Esophagus squamous epithelium (tissue), 5 donors: Measurements from ENCODE around the gene TNIK. TPM values are rescaled to one million over a fixed set of nuclear protein-coding genes. Genes with fewer than 3 reads are reported as not detected.
A peak's percentile ranks its signal among the peaks of the same experiment; 100 is the strongest.
"Not testable (repeated sequence)": the region's sequence is repeated elsewhere in the genome, so short reads cannot be mapped to it uniquely, and the experiment has no call there.

Source experiments
- DNase-seq: peaks from one replicate; lab custom pipeline; 2025; lab: John Stamatoyannopoulos, UW
- H3K27ac ChIP-seq, 4 donors: fragments of 200-600 bp; sonication (generic); one replicate each; pipeline ENCODE4 v1.5.1; 2016 to 2019; ENCODE audit warnings: mild to moderate bottlenecking in 1 of 4
- H3K27me3 ChIP-seq, 4 donors: fragments of 200-600 bp; sonication (generic); 1 replicate in 3 of 4; 2 replicates in 1 of 4; pipeline versions ENCODE4 v1.5.1 to v1.6.0; 2017 to 2021; ENCODE audit warnings: antibody characterized with exemption in 1 of 4
- H3K36me3 ChIP-seq, 3 donors: fragments of 200-600 bp; sonication (generic); one replicate each; pipeline ENCODE4 v1.5.1; 2016 to 2019
- H3K4me1 ChIP-seq, 3 donors: fragments of 200-600 bp; sonication (generic); one replicate each; pipeline ENCODE4 v1.5.1; 2017 to 2019
- H3K4me3 ChIP-seq, 4 donors: fragments of 200-600 bp; sonication (generic); 1 replicate in 3 of 4; 2 replicates in 1 of 4; pipeline ENCODE4 v1.5.1; 2016 to 2019; ENCODE audit warnings: mild to moderate bottlenecking in 2 of 4, moderate library complexity in 1 of 4
- H3K9me3 ChIP-seq, 3 donors: fragments of 200-600 bp; sonication (generic); one replicate each; pipeline ENCODE4 v1.5.1; 2016 to 2019
- POLR2A ChIP-seq, 4 donors: fragments of 450-650 bp; IDR thresholded peaks; one replicate each; pipeline ENCODE4 v1.6.1; 2017; ENCODE audit warnings: antibody characterized with exemption in 4 of 4, mild to moderate bottlenecking in 4 of 4, moderate library complexity in 3 of 4
- WGBS, 2 donors: methylation state at CpG; one replicate each; pipeline ENCODE4 v1.1.5; 2018; 5-methylcytosine and 5-hydroxymethylcytosine counted together
- intact Hi-C: fragments of 100-400 bp; cut with DNase I; formaldehyde crosslinking; loops from one replicate; pipeline ENCODE4 v1.15.0; 2022
- total RNA-seq, 4 donors: library from RNA; depleted of rRNA; stranded (reverse); fragments of >200 nt; gene quantifications; one replicate each; pipeline ENCODE4 v1.1.0, GENCODE V29; 2016
- TF ChIP-seq, protein P1 (sequence below), 6 experiments: fragments of 450-650 bp in 4 of 6; fragments of 200-600 bp in 2 of 6; sonication (generic) in 2 of 6; IDR thresholded peaks; one replicate each; pipeline ENCODE4 v1.5.1; 2016 to 2019; ENCODE audit warnings: antibody characterized with exemption in 6 of 6, mild to moderate bottlenecking in 4 of 6, moderate library complexity in 4 of 6
- donor health status: DM: yes; HTN: yes; CAD: no.

Gene TNIK
- total RNA-seq, 4 donors from 2014 or later, result 2.2 to 11.6 (median 4.7) TPM

DNA sequence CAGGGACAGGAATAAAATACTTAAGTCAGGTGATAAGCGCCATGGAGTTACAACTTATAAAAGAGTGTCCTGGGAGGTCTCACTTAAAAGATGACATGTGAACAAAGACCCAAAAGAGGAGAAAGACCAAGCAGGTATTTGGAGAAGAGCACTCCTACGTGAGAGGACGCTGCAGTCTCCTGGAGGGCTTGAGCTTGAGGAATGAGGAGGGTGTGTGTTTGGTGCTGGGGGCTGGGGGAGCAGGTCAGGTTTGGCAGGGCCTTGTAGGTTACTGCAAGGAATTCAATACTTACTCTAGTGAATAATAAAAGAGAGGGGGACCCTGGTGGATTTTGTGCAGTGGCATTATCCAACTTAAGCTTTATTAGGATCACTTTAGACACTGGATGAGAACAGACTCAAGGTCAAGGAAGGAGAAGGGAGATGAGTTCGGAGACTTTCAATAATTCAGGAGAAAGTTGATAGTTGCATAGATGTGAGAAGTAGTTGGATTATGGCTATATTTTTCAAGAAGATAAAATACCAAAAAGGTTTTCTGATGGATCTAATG lies 32.4 kb downstream of the TNIK start:
- 87 to 90% methylated on average over 4 of the region's 4 CpGs for WGBS, 2 donors
- TF ChIP-seq, protein P1, sequence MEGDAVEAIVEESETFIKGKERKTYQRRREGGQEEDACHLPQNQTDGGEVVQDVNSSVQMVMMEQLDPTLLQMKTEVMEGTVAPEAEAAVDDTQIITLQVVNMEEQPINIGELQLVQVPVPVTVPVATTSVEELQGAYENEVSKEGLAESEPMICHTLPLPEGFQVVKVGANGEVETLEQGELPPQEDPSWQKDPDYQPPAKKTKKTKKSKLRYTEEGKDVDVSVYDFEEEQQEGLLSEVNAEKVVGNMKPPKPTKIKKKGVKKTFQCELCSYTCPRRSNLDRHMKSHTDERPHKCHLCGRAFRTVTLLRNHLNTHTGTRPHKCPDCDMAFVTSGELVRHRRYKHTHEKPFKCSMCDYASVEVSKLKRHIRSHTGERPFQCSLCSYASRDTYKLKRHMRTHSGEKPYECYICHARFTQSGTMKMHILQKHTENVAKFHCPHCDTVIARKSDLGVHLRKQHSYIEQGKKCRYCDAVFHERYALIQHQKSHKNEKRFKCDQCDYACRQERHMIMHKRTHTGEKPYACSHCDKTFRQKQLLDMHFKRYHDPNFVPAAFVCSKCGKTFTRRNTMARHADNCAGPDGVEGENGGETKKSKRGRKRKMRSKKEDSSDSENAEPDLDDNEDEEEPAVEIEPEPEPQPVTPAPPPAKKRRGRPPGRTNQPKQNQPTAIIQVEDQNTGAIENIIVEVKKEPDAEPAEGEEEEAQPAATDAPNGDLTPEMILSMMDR (IDR thresholded peaks at IDR 0.05), result no peak
- TF ChIP-seq POLR2A (IDR thresholded peaks at IDR 0.05), result no peak
- Histone ChIP-seq H3K27me3 (no peaks in the 10 kb centered on the region), H3K4me3 (no peak overlapping the region), H3K9me3 (no peaks in the 10 kb centered on the region), H3K27ac (no peak overlapping the region), H3K36me3 (no peaks in the 10 kb centered on the region), H3K4me1 (no peaks in the 10 kb centered on the region)
- intact Hi-C loops, result no loop called here
- DNase-seq, result no peak

DNA sequence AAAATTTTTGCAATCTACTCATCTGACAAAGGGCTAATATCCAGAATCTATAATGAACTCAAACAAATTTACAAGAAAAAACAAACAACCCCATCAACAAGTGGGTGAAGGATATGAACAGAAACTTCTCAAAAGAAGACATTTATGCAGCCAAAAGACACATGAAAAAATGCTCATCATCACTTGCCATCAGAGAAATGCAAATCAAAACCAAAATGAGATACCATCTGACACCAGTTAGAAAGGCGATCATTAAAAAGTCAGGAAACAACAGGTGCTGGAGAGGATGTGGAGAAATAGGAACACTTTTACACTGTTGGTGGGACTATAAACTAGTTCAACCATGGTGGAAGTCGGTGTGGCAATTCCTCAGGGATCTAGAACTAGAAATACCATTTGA lies 36.1 kb downstream of the TNIK start:
- H3K36me3 ChIP-seq, H3K27me3 ChIP-seq, H3K4me1 ChIP-seq, intact Hi-C loops, H3K27ac ChIP-seq, H3K4me3 ChIP-seq, H3K9me3 ChIP-seq, DNase-seq: not testable (repeated sequence)
- WGBS, 2 donors, result 81 to 94% methylated on average over 2 of the region's 2 CpGs

DNA sequence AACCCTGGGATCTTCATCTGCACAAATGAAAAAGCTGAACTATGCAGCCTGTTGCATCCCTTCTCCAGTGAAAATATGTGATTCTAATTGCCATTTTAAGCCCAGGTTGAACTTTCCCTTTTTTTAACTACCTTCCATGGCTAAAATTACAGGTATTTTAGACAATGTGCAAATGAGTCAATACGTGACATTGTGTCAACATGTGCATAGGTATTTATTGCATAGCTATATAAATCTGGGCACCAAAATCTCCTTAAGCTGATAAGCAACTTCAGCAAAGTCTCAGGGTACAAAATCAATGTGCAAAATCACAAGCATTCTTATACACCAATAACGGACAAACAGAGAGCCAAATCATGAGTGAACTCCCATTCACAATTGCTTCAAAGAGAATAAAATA lies 37.4 kb downstream of the TNIK start:
- H3K27ac ChIP-seq, H3K36me3 ChIP-seq, H3K4me1 ChIP-seq, H3K9me3 ChIP-seq, intact Hi-C loops, DNase-seq, H3K27me3 ChIP-seq, H3K4me3 ChIP-seq: not testable (repeated sequence)
- 71 to 93% methylated on average over 2 of the region's 2 CpGs for WGBS, 2 donors

DNA sequence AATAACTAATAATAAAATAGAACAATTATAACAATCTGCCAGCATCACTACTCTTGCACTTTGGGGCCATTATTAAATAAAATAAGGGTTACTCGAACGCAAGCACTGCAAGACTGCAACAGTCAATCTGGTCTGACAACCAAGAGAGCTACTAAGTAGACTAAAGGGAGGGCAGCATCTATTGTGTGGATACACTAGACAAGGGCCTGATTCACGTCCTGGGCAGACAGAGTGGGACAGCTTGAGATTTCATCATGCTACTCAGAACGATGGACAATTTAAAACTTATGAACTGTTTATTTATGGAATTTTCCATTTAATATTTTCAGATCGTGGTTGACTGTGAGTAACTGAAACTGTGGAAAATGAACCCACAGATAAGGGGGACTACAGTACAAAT lies 39.5 kb downstream of the TNIK start:
- H3K9me3 ChIP-seq, result no peaks in the 10 kb centered on the region
- H3K27me3 ChIP-seq, result no peaks in the 10 kb centered on the region
- H3K36me3 ChIP-seq, result no peaks in the 10 kb centered on the region
- no peak overlapping the region for H3K4me3 ChIP-seq
- TF ChIP-seq POLR2A (IDR thresholded peaks at IDR 0.05), result no peak
- TF ChIP-seq, protein P1 (IDR thresholded peaks at IDR 0.05), result no peak
- H3K4me1 ChIP-seq, result peaks cover 0 to 12% (median 0%) of the 10 kb centered on the region in 3 donors
- no peak overlapping the region for H3K27ac ChIP-seq
- intact Hi-C loops, result no loop called here
- DNase-seq, result no peak
- 77 to 82% methylated on average over 5 of the region's 5 CpGs for WGBS, 2 donors

DNA sequence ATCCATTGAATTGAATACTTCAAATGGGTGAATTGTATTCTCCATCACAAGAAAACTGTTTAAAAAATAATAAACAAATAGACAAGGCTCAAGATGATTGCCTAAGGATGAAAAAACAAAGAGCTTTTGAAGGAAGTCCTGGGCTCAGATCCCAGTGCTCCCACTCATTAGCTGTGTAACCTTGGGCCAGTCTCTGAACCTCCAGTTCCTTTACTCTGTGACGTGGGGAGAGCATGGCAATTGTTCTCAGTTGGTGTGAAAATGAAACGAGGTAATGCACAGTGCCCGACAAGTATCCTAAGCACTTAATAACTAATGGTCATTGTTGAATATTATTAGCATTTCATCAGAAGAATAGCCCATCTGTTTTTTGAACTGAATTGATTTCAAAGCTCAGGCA lies 40.7 kb downstream of the TNIK start:
- WGBS, 2 donors, result 63 to 86% methylated on average over 3 of the region's 3 CpGs
- peaks cover 0 to 23% (median 0%) of the 10 kb centered on the region in 3 donors for H3K4me1 ChIP-seq
- H3K4me3 ChIP-seq, result no peak overlapping the region
- DNase-seq, result no peak
- H3K27ac ChIP-seq, result no peak overlapping the region
- TF ChIP-seq, protein P1 (IDR thresholded peaks at IDR 0.05), result no peak
- TF ChIP-seq POLR2A (IDR thresholded peaks at IDR 0.05), result no peak
- H3K9me3 ChIP-seq, result no peaks in the 10 kb centered on the region
- intact Hi-C loops, result no loop called here
- no peaks in the 10 kb centered on the region for H3K27me3 ChIP-seq
- H3K36me3 ChIP-seq, result no peaks in the 10 kb centered on the region

DNA sequence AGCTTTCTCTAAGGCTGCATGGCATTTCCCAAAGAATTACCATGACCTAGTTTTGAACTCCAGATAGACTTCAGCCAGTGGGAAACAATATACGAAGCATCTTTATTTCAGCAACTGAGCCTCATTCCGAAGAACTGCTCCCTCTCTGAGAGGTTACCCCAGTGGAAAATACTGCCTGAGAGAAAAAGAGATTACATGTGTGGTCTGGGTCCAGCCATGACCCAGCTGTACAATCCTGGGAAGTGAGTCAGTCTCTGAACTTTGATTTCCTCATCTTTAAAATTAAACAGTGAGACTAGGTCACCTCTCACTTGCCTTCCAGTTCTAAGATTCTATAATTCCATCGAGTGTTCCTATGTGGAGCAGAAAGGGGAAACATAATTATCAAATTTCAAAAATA lies 42.4 kb downstream of the TNIK start:
- 68 to 89% methylated on average over 3 of the region's 3 CpGs for WGBS, 2 donors
- peaks cover 0 to 23% (median 0%) of the 10 kb centered on the region in 3 donors for H3K4me1 ChIP-seq
- DNase-seq, result no peak
- no peaks in the 10 kb centered on the region for H3K9me3 ChIP-seq
- H3K36me3 ChIP-seq, result no peaks in the 10 kb centered on the region
- peak overlapping the region in 1 of 4 donors; percentile 42 for H3K27ac ChIP-seq
- TF ChIP-seq POLR2A (IDR thresholded peaks at IDR 0.05), result no peak
- TF ChIP-seq, protein P1 (IDR thresholded peaks at IDR 0.05), result no peak
- H3K4me3 ChIP-seq, result no peak overlapping the region
- no peaks in the 10 kb centered on the region for H3K27me3 ChIP-seq
- intact Hi-C loops, result no loop called here
